ENCODE results near the gene FOXE1.

The FOXE1 gene

GRCh38 chr9:97852001-97852398 is 1.0 kb upstream of the FOXE1 start:
- Histone ChIP-seq H3K79me2 (ENCODE audit: insufficient read depth, low read length) (no peaks in the 10 kb centered on the region), H3K9ac (ENCODE audit: low read depth, low read length) (no peak overlapping the region), H3K4me1 (ENCODE audit: insufficient read depth, low read length) (no peaks in the 10 kb centered on the region), H3K27me3 (ENCODE audit: insufficient read depth, low read length, poor library complexity) (peaks cover 4% of the 10 kb centered on the region), H3K27ac (ENCODE audit: low read length) (no peak overlapping the region), H3K4me3 (ENCODE audit: low read depth in 1 of 2, low read length in 2 of 2) (no peak overlapping the region), H3K36me3 (ENCODE audit: insufficient read depth, low read length) (no peaks in the 10 kb centered on the region), H3K9me3 (ENCODE audit: insufficient read depth, low read length, severe bottlenecking) (no peaks in the 10 kb centered on the region), H4K20me1 (ENCODE audit: insufficient read depth, low read length) (no peaks in the 10 kb centered on the region), H3K4me2 (ENCODE audit: insufficient read depth, low read length) (no peak overlapping the region), H2AFZ (ENCODE audit: low read depth, low read length) (no peak overlapping the region)
- TF ChIP-seq EZH2 (IDR thresholded peaks at IDR 0.05; ENCODE audit: borderline replicate concordance, low read depth, low read length, severe bottlenecking), result no peak
- TF ChIP-seq CTCF (IDR thresholded peaks at IDR 0.05; ENCODE audit: borderline replicate concordance, extremely low read depth, low read length, poor library complexity, severe bottlenecking), result no peak
- ATAC-seq (ENCODE audit: insufficient read depth, low read depth) (no peak), DNase-seq (no peak)

GRCh38 chr9:97852399-97853055 is 499 bp upstream of the FOXE1 start:
- Histone ChIP-seq H3K27ac (ENCODE audit: low read length) (no peak overlapping the region), H2AFZ (ENCODE audit: low read depth, low read length) (no peak overlapping the region), H3K27me3 (ENCODE audit: insufficient read depth, low read length, poor library complexity) (no peaks in the 10 kb centered on the region), H3K4me3 (ENCODE audit: low read depth in 1 of 2, low read length in 2 of 2) (no peak overlapping the region), H3K4me1 (ENCODE audit: insufficient read depth, low read length) (no peaks in the 10 kb centered on the region), H3K36me3 (ENCODE audit: insufficient read depth, low read length) (no peaks in the 10 kb centered on the region), H3K79me2 (ENCODE audit: insufficient read depth, low read length) (no peaks in the 10 kb centered on the region), H3K9ac (ENCODE audit: low read depth, low read length) (no peak overlapping the region), H4K20me1 (ENCODE audit: insufficient read depth, low read length) (no peaks in the 10 kb centered on the region), H3K4me2 (ENCODE audit: insufficient read depth, low read length) (no peak overlapping the region), H3K9me3 (ENCODE audit: insufficient read depth, low read length, severe bottlenecking) (no peaks in the 10 kb centered on the region)
- ATAC-seq (ENCODE audit: insufficient read depth, low read depth) (no peak), DNase-seq (no peak)
- TF ChIP-seq EZH2 (IDR thresholded peaks at IDR 0.05; ENCODE audit: borderline replicate concordance, low read depth, low read length, severe bottlenecking), result no peak
- no peak for TF ChIP-seq CTCF (IDR thresholded peaks at IDR 0.05; ENCODE audit: borderline replicate concordance, extremely low read depth, low read length, poor library complexity, severe bottlenecking)

GRCh38 chr9:97853844-97854695 is 1.0 kb downstream of the FOXE1 start:
- Histone ChIP-seq H3K79me2 (ENCODE audit: insufficient read depth, low read length) (no peaks in the 10 kb centered on the region), H3K27me3 (ENCODE audit: insufficient read depth, low read length, poor library complexity) (no peaks in the 10 kb centered on the region), H3K4me1 (ENCODE audit: insufficient read depth, low read length) (no peaks in the 10 kb centered on the region), H3K4me2 (ENCODE audit: insufficient read depth, low read length) (no peak overlapping the region), H3K4me3 (ENCODE audit: low read depth in 1 of 2, low read length in 2 of 2) (no peak overlapping the region), H3K36me3 (ENCODE audit: insufficient read depth, low read length) (no peaks in the 10 kb centered on the region), H3K27ac (ENCODE audit: low read length) (no peak overlapping the region), H3K9ac (ENCODE audit: low read depth, low read length) (no peak overlapping the region), H4K20me1 (ENCODE audit: insufficient read depth, low read length) (no peaks in the 10 kb centered on the region), H2AFZ (ENCODE audit: low read depth, low read length) (no peak overlapping the region), H3K9me3 (ENCODE audit: insufficient read depth, low read length, severe bottlenecking) (no peaks in the 10 kb centered on the region)
- TF ChIP-seq EZH2 (IDR thresholded peaks at IDR 0.05; ENCODE audit: borderline replicate concordance, low read depth, low read length, severe bottlenecking) (no peak), CTCF (IDR thresholded peaks at IDR 0.05; ENCODE audit: borderline replicate concordance, extremely low read depth, low read length, poor library complexity, severe bottlenecking) (no peak)
- no peak for ATAC-seq (ENCODE audit: insufficient read depth, low read depth)
- no peak for DNase-seq

All from DND-41 (cell line).